GM12874 (cell line): ENCODE data around the gene TMEM163.

Source experiments
- TF ChIP-seq, protein P1 (sequence below): IDR thresholded peaks from 2 replicates; pipeline ENCODE4 v1.5.1; 2011; ENCODE audit warnings: low read depth, mild to moderate bottlenecking, control low read depth, low read length, moderate library complexity; ENCODE audit not compliant: insufficient read depth

The TMEM163 gene

DNA sequence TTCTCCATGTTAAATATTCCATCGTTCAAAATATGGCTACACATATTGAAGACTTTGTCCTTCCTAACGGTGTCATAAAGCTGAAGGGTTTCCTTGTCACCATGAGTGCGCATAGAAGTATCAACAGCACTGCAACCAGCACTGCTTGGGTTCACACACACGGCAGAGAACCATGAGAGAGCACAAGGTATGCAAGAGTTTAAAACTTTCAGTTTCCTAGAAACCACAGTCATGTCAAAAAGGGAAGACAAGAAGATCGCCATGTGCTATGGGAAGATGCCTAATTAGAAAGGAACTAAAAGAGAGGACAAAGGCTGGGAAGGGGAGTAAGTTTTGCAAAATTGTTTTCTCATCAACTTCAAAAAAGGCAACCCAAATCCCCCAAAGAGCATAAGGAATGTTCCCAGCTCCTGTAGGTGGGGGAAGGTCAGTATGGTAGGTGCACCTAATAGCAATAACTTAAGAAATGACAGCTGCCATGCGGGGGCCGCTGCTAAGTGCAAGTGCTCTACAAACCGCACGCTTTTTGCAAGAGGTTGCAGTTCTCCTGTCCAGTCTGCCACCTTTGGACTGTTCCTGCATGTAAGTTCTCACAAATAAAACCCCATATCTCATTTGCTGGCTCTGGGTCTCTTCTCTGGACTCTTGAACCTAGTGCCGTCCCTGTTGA is 136.8 kb downstream of the TMEM163 start:
- TF ChIP-seq, protein P1, sequence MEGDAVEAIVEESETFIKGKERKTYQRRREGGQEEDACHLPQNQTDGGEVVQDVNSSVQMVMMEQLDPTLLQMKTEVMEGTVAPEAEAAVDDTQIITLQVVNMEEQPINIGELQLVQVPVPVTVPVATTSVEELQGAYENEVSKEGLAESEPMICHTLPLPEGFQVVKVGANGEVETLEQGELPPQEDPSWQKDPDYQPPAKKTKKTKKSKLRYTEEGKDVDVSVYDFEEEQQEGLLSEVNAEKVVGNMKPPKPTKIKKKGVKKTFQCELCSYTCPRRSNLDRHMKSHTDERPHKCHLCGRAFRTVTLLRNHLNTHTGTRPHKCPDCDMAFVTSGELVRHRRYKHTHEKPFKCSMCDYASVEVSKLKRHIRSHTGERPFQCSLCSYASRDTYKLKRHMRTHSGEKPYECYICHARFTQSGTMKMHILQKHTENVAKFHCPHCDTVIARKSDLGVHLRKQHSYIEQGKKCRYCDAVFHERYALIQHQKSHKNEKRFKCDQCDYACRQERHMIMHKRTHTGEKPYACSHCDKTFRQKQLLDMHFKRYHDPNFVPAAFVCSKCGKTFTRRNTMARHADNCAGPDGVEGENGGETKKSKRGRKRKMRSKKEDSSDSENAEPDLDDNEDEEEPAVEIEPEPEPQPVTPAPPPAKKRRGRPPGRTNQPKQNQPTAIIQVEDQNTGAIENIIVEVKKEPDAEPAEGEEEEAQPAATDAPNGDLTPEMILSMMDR, result no peak

DNA sequence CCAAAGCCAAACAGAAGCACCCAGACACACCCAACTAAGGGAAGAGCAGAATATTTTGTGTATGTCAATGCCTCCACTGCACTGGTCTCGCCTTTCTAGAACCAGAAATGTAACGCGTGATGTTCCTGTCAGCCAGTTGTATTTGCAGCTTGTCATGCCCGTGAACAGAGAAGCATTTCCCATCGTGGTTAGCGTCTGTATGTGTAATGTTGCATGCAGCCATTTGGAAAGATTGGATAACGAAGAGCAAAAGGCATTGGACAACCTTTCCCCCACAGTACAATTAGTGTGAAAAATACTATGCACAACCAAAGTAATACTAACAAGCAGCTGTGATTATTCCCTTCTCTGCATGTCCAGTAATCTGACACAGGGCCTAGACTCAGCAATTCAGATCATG is 140.5 kb downstream of the TMEM163 start:
- TF ChIP-seq, protein P1, result no peak

DNA sequence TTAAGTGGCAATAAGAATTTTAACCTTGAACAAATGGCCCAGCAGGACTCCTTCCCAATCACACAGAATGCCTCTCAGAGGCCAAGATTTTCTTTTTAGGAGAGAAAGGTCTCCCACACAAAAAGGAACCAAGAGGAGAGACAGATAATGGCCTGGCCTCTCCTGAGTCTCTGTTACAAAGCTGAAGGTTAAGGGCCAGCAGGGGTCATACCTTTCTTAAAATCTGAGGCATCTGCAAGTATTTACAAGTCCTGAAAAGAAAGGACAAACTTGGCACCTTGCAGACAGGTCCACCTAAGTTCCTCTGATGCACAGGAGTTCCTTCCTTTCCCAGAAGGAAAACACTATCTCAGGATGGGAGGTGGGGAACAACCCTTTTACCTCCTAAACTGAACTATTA is 142.3 kb downstream of the TMEM163 start:
- TF ChIP-seq, protein P1, result no peak

DNA sequence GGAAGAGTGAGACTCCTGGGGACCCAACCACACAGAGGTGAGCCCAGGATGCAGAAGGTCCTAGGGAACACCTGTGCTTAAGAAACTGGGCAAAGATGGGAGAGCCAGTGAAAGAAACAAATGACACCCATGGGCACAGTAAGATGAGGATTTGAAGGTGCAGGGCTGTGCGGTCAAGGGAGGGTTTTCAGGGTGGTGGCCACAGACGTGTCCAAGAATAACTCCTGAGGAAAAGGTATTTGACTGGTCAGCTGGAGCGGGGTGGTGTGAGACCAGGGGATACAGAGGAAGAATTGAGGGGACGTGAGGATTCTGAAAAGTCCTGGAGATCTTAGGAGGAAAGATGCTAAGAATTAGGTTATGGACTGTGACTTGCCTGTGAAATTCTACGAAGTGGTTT is 142.9 kb downstream of the TMEM163 start:
- TF ChIP-seq, protein P1, result no peak

DNA sequence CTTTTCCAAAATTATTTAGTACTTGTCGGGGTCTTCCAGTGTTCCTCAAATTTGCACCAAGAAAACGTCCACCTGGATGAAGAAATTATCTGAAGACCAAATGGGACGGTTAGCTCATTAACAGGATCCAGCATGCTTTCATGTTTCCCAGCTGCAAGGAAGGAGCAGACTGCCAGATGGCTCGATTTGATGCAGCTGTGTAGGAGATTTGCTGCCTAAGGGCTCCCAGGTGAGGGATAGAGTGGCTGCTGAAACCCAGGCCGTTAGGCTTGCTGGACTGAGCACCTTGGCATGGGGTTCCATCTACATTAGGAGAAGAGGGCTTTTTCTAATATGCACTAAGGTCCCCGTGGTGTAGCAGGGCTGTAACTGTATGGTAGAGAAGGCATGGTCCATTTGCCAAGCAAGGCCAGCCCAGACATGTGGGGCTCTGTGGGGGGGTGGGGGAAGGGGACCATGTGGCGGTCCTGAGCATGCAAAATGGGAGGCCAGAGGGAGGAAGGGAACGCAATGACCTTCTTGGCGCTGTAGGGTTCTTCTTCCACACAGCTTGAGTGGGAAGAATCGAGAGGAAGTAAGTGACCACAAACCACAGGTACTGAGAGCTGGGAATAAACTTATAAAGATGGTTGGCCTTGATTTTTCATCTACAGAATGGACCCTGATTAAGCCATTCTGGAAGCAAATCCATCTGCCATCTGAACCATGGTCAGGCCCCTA is 144.0 kb downstream of the TMEM163 start:
- TF ChIP-seq, protein P1, result no peak

DNA sequence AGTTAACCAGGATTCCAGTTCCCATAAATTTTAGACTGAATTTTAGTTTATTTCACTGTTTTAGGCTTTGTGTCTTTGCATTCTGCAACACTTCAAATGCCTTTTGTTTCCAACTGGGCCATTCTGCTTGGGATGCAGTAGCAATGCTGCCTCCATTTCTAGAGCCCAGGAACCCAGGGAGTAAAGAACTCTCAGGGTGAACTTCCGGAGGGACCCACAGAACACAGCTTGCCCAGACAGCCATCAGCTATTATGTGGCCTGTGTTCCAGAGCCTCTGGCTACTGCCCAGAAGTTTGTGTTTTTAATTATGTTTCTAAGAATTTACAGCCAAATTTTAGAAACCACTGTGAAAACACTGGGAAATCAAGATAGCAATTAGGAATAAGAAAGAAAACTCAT is 145.1 kb downstream of the TMEM163 start:
- TF ChIP-seq, protein P1, result no peak

DNA sequence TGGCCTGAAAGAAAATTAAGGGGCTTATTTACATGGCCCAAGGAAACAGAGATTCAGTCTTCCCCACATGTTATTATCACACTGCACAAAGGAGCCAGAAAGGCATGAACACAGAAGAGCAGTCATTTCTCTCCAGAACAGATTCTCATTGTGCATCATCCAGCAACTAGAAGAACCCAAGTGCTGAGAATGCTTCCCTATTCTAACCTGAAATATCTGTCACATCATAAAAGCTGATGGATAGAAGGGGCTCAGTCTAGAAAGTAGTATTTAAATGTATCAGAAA is 145.8 kb downstream of the TMEM163 start:
- TF ChIP-seq, protein P1, result no peak
